ENCODE data around the gene YWHAG.
"Not testable (repeated sequence)": the region's sequence is repeated elsewhere in the genome, so short reads cannot be mapped to it uniquely, and the experiment has no call there.

YWHAG gene

DNA sequence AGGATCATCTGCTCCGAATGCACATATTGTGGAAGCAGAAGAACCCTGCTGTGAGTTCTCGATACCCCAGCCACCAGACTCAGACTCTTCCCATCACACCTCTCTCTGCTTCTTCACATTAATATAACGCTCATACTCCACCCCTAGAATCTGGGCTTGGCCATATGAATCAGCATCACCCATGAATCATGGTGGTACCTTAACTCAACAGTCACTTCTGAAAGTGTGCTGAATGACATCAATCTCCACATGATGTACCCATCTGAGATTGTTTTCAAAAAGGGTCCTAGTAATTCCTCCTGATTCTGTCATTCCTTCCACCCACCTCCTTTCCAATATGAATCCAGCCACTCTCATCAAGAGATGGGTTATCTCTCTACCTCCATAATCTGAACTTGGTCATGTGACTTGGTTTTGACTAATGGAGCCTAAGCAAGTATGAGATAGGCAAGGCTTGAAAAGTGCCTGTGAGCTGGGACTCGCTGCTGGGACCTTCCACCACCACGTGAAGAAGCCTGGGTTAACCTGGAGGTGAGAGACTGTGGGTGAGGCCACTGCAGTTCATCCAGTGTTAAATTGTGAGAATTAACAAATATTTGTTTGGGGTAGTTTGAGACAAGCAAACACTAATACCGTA, 15.4 kb downstream of the YWHAG start:
- Histone ChIP-seq H3K9me3 (ENCODE audit: insufficient read depth, low read depth, low read length) (no peaks in the 10 kb centered on the region), H3K4me1 (ENCODE audit: insufficient read depth, low read length) (0 out of 2 replicates have a peak, but pooled peaks cover 2% of the 10 kb centered on the region), H3K27me3 (ENCODE audit: insufficient read depth, low read length) (no peaks in the 10 kb centered on the region), H3K9ac (ENCODE audit: low read depth, low read length) (no peak overlapping the region), H3K36me3 (ENCODE audit: insufficient read depth, low read depth, low read length) (peaks cover 88% of the 10 kb centered on the region), H3K27ac (ENCODE audit: low read length) (no peak overlapping the region), H3K4me3 (ENCODE audit: low read length) (no peak overlapping the region)

- no peak overlapping the region for H3K27ac ChIP-seq (ENCODE audit: low read length)
- H3K4me3 ChIP-seq (ENCODE audit: low read length), result no peak overlapping the region
- no peaks in the 10 kb centered on the region for H3K27me3 ChIP-seq (ENCODE audit: insufficient read depth, low read length)
- no peak overlapping the region for H3K9ac ChIP-seq (ENCODE audit: low read depth, low read length)
- 0 out of 2 replicates have a peak, but pooled peaks cover 3% of the 10 kb centered on the region for H3K4me1 ChIP-seq (ENCODE audit: insufficient read depth, low read length)
- no peaks in the 10 kb centered on the region for H3K9me3 ChIP-seq (ENCODE audit: insufficient read depth, low read depth, low read length)
- peaks cover 88% of the 10 kb centered on the region for H3K36me3 ChIP-seq (ENCODE audit: insufficient read depth, low read depth, low read length)
Observed at GRCh38 chr7:76342222-76342621, 16.6 kb downstream of the YWHAG start.

DNA sequence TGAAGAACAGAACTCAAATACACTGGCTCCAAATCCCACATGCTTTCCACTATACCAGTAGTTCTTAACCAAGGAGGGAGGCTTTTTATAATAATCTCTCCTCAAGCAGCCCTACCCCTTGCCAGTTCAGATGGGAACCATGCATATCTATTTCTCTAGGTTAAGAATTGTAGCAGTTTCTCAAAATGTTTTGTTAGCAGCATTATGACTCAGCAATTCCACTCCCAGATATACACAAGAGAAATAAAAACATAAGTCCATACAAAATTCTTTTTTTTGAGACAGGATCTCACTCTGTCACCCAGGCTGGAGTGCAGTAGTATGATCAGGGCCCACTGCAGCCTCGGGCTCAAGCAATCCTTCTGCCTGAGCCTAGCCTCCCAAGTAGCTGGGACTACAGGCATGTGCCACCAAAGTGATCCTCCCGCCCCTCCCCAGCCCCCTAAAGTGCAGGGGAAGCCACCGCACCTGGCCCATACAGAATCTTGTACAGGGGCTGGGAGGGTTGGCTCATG, 18.1 kb downstream of the YWHAG start:
- H3K27me3 ChIP-seq (ENCODE audit: insufficient read depth, low read length), result no peaks in the 10 kb centered on the region
- no peak overlapping the region for H3K4me3 ChIP-seq (ENCODE audit: low read length)
- no peak overlapping the region for H3K9ac ChIP-seq (ENCODE audit: low read depth, low read length)
- peaks cover 85% of the 10 kb centered on the region for H3K36me3 ChIP-seq (ENCODE audit: insufficient read depth, low read depth, low read length)
- no peak overlapping the region for H3K27ac ChIP-seq (ENCODE audit: low read length)
- no peaks in the 10 kb centered on the region for H3K9me3 ChIP-seq (ENCODE audit: insufficient read depth, low read depth, low read length)
- 0 out of 2 replicates have a peak, but pooled peaks cover 3% of the 10 kb centered on the region for H3K4me1 ChIP-seq (ENCODE audit: insufficient read depth, low read length)

GRCh38 chr7:76338298-76339084, 20.3 kb downstream of the YWHAG start:
- H3K36me3 ChIP-seq (ENCODE audit: insufficient read depth, low read depth, low read length), result peaks cover 76% of the 10 kb centered on the region

GRCh38 chr7:76337147-76337546, 21.6 kb downstream of the YWHAG start:
- H3K9ac ChIP-seq (ENCODE audit: low read depth, low read length), result no peak overlapping the region
- no peaks in the 10 kb centered on the region for H3K27me3 ChIP-seq (ENCODE audit: insufficient read depth, low read length)
- H3K36me3 ChIP-seq (ENCODE audit: insufficient read depth, low read depth, low read length), result peaks cover 66% of the 10 kb centered on the region
- 0 out of 2 replicates have a peak, but pooled peaks cover 3% of the 10 kb centered on the region for H3K4me1 ChIP-seq (ENCODE audit: insufficient read depth, low read length)
- H3K27ac ChIP-seq (ENCODE audit: low read length), result no peak overlapping the region
- H3K4me3 ChIP-seq (ENCODE audit: low read length), result no peak overlapping the region
- no peaks in the 10 kb centered on the region for H3K9me3 ChIP-seq (ENCODE audit: insufficient read depth, low read depth, low read length)

More at GRCh38 chr7:76338298-76339084, 20.3 kb downstream of the YWHAG start:
- Histone ChIP-seq H3K4me1 (ENCODE audit: insufficient read depth, low read length) (0 out of 2 replicates have a peak, but pooled peaks cover 3% of the 10 kb centered on the region), H3K4me3 (ENCODE audit: low read length) (no peak overlapping the region), H3K9me3 (ENCODE audit: insufficient read depth, low read depth, low read length) (no peaks in the 10 kb centered on the region), H3K27ac (ENCODE audit: low read length) (no peak overlapping the region), H3K9ac (ENCODE audit: low read depth, low read length) (no peak overlapping the region), H3K27me3 (ENCODE audit: insufficient read depth, low read length) (no peaks in the 10 kb centered on the region)

GRCh38 chr7:76336094-76336493, 22.7 kb downstream of the YWHAG start:
- Histone ChIP-seq H3K9me3 (ENCODE audit: insufficient read depth, low read depth, low read length) (no peaks in the 10 kb centered on the region), H3K36me3 (ENCODE audit: insufficient read depth, low read depth, low read length) (peaks cover 65% of the 10 kb centered on the region), H3K27ac (ENCODE audit: low read length) (no peak overlapping the region), H3K4me3 (ENCODE audit: low read length) (no peak overlapping the region), H3K4me1 (ENCODE audit: insufficient read depth, low read length) (0 out of 2 replicates have a peak, but pooled peaks cover 3% of the 10 kb centered on the region), H3K9ac (ENCODE audit: low read depth, low read length) (no peak overlapping the region), H3K27me3 (ENCODE audit: insufficient read depth, low read length) (no peaks in the 10 kb centered on the region)

DNA sequence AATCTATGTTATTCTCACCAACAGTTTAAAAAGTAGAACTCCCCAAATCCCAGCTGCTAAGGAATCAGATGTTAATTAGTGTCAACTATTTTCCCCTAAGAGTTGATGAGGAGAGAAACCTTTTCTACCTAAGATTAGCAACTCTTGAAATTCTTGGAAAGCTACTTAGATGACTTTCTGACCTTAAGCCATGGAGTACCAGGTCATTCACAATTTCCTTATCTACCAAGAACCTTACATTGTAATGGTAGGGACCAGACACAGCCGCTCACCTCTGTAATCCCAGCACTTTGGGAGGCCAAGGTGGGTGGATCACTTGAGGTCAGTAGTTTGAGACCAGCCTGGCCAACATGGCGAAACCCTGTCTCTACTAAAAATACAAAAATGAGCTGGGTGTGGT, 23.4 kb downstream of the YWHAG start:
- not testable (repeated sequence) for H3K9me3 ChIP-seq (ENCODE audit: insufficient read depth, low read depth, low read length); H3K27ac ChIP-seq (ENCODE audit: low read length); H3K27me3 ChIP-seq (ENCODE audit: insufficient read depth, low read length); H3K4me1 ChIP-seq (ENCODE audit: insufficient read depth, low read length); H3K4me3 ChIP-seq (ENCODE audit: low read length); H3K9ac ChIP-seq (ENCODE audit: low read depth, low read length)
- peaks cover 65% of the 10 kb centered on the region for H3K36me3 ChIP-seq (ENCODE audit: insufficient read depth, low read depth, low read length)

GRCh38 chr7:76334320-76334967, 24.3 kb downstream of the YWHAG start:
- Histone ChIP-seq H3K4me1 (ENCODE audit: insufficient read depth, low read length) (0 out of 2 replicates have a peak, but pooled peaks cover 3% of the 10 kb centered on the region), H3K9me3 (ENCODE audit: insufficient read depth, low read depth, low read length) (no peaks in the 10 kb centered on the region), H3K36me3 (ENCODE audit: insufficient read depth, low read depth, low read length) (peaks cover 67% of the 10 kb centered on the region), H3K9ac (ENCODE audit: low read depth, low read length) (no peak overlapping the region), H3K27me3 (ENCODE audit: insufficient read depth, low read length) (no peaks in the 10 kb centered on the region), H3K4me3 (ENCODE audit: low read length) (no peak overlapping the region), H3K27ac (ENCODE audit: low read length) (no peak overlapping the region)

DNA sequence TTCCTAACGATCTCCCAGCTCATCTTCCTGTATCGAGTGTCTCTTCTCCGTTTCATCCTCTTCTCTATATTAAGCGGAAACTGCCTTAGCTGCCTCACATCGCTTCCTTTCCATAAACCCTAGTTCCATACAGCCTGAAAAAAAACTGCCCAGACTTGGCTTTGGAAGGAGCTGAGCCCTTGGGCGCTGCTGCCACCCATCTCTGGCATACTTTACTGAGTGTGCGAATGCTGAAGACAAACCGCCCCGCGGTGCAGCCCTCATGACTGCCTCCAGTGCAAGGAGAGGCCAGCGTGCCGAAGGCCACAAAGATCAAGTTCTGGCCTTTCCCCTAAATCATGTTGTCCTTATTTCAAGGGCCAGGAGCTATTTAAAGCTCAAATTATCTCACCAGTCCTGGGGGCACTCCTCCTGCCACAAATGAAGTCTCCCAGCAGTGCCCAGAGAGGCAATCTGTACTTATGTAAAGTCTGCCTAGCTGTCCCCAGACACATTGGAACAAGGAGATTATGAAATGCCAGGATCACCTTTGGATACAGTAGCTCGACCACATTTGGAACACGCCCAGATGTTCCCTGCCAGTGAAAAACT, 25.2 kb downstream of the YWHAG start:
- Histone ChIP-seq H3K36me3 (ENCODE audit: insufficient read depth, low read depth, low read length) (peaks cover 71% of the 10 kb centered on the region), H3K4me3 (ENCODE audit: low read length) (no peak overlapping the region), H3K9ac (ENCODE audit: low read depth, low read length) (no peak overlapping the region), H3K4me1 (ENCODE audit: insufficient read depth, low read length) (0 out of 2 replicates have a peak, but pooled peaks cover 3% of the 10 kb centered on the region), H3K27ac (ENCODE audit: low read length) (no peak overlapping the region), H3K9me3 (ENCODE audit: insufficient read depth, low read depth, low read length) (no peaks in the 10 kb centered on the region), H3K27me3 (ENCODE audit: insufficient read depth, low read length) (no peaks in the 10 kb centered on the region)

DNA sequence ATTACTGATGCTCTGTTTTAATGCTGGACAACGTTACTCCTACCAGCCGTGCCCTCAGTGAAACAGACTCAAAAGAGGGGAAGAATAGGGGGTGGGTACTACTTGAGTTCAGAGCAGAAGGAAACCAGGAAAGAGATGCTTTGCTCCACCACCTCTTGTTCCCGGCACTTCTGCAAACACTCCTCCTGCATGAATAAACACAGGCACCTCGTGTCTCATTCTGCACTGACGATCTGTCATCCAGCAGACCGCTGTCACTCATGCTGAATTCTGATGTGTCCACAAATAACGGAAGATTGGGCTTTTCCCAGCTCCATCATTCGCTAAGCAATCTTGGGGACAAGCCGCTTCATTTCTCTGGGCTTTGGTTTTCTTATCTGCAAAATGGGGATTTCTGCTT, 26.7 kb downstream of the YWHAG start:
- Histone ChIP-seq H3K4me3 (ENCODE audit: low read length) (no peak overlapping the region), H3K36me3 (ENCODE audit: insufficient read depth, low read depth, low read length) (peaks cover 72% of the 10 kb centered on the region), H3K27me3 (ENCODE audit: insufficient read depth, low read length) (no peaks in the 10 kb centered on the region), H3K9ac (ENCODE audit: low read depth, low read length) (no peak overlapping the region), H3K9me3 (ENCODE audit: insufficient read depth, low read depth, low read length) (no peaks in the 10 kb centered on the region), H3K27ac (ENCODE audit: low read length) (no peak overlapping the region), H3K4me1 (ENCODE audit: insufficient read depth, low read length) (no peaks in the 10 kb centered on the region)

DNA sequence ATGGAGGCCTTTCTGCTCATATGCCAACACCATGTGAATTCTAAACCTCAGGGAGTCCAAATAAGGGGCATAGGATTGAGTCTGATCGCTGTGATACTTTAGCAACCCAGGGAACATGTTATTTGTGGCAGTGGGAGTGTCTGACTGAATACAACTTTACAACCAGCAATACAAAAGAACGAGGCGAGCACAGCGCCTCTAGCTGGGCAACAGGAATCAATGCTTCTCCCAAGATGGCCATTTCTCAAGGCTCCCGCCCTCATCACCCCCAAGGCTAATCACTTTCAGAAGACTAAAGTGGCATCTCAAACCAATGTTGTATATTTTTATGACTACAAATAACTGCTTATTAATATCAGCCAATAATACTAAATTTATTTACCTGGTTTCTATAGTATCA, 28.1 kb downstream of the YWHAG start:
- H3K36me3 ChIP-seq (ENCODE audit: insufficient read depth, low read depth, low read length), result peaks cover 74% of the 10 kb centered on the region
- no peaks in the 10 kb centered on the region for H3K27me3 ChIP-seq (ENCODE audit: insufficient read depth, low read length)
- no peak overlapping the region for H3K9ac ChIP-seq (ENCODE audit: low read depth, low read length)
- H3K9me3 ChIP-seq (ENCODE audit: insufficient read depth, low read depth, low read length), result no peaks in the 10 kb centered on the region
- H3K4me3 ChIP-seq (ENCODE audit: low read length), result no peak overlapping the region
- no peak overlapping the region for H3K27ac ChIP-seq (ENCODE audit: low read length)
- no peaks in the 10 kb centered on the region for H3K4me1 ChIP-seq (ENCODE audit: insufficient read depth, low read length)

Data from iPS-20b (cell line).